ENCODE results near the gene TRAPPC5.

Gene TRAPPC5

GRCh38 chr19:7645656-7646425, 34.8 kb upstream of the TRAPPC5 start:
- no peaks in the 10 kb centered on the region for H3K79me2 ChIP-seq

DNA sequence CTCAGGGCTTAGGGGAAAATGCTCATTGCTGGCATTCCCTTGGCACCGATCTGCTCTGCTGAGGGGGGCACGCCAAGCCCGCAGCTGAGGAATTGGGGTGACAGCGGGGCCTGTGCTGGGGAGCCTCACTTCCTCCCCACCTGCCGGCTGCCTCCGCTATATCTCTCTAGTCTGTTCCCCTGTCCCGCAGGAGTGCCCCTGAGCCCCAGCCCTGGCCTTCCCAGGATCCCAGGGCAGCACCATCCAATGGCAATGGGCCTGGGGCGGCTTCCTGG, 34.3 kb upstream of the TRAPPC5 start:
- H2AFZ ChIP-seq, result no peak overlapping the region

More at GRCh38 chr19:7645656-7646425, 34.8 kb upstream of the TRAPPC5 start:
- Histone ChIP-seq H2AFZ (no peak overlapping the region), H3K4me3 (ENCODE audit: low read depth, low read length) (no peak overlapping the region), H3K9ac (no peak overlapping the region), H3K4me1 (no peaks in the 10 kb centered on the region), H3K4me2 (ENCODE audit: low read length) (no peak overlapping the region), H3K36me3 (ENCODE audit: control insufficient read depth, insufficient read depth, low read length) (no peaks in the 10 kb centered on the region), H3K27me3 (ENCODE audit: control insufficient read depth, insufficient read depth, low read length) (no peaks in the 10 kb centered on the region), H3K27ac (no peak overlapping the region), H3K9me3 (ENCODE audit: control insufficient read depth, low read length) (no peaks in the 10 kb centered on the region)
- TF ChIP-seq, protein P1, sequence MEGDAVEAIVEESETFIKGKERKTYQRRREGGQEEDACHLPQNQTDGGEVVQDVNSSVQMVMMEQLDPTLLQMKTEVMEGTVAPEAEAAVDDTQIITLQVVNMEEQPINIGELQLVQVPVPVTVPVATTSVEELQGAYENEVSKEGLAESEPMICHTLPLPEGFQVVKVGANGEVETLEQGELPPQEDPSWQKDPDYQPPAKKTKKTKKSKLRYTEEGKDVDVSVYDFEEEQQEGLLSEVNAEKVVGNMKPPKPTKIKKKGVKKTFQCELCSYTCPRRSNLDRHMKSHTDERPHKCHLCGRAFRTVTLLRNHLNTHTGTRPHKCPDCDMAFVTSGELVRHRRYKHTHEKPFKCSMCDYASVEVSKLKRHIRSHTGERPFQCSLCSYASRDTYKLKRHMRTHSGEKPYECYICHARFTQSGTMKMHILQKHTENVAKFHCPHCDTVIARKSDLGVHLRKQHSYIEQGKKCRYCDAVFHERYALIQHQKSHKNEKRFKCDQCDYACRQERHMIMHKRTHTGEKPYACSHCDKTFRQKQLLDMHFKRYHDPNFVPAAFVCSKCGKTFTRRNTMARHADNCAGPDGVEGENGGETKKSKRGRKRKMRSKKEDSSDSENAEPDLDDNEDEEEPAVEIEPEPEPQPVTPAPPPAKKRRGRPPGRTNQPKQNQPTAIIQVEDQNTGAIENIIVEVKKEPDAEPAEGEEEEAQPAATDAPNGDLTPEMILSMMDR (IDR thresholded peaks at IDR 0.05), result no peak

DNA sequence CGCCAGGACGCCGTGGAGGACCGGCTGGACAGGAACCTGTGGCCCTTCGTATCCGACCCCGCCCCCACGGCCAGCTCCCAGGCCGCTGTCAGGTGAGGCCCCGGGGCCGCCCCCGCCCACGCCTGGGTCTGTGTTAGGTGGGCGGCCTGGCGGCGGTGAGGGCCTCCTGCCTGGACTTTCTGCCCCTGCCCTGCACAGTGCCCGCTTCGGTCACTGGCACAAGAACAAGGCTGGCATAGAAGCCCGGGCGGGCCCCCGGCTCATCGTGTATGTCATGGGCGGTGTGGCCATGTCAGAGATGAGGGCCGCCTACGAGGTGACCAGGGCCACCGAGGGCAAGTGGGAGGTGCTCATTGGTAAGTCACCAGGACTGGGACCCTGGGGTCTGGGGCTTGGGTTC, 33.5 kb upstream of the TRAPPC5 start:
- H3K9ac ChIP-seq, result no peak overlapping the region
- no peak overlapping the region for H3K4me2 ChIP-seq (ENCODE audit: low read length)
- H2AFZ ChIP-seq, result no peak overlapping the region
- H3K4me3 ChIP-seq (ENCODE audit: low read depth, low read length), result no peak overlapping the region
- TF ChIP-seq, protein P1 (IDR thresholded peaks at IDR 0.05), result no peak
- H3K9me3 ChIP-seq (ENCODE audit: control insufficient read depth, low read length), result no peaks in the 10 kb centered on the region
- H3K79me2 ChIP-seq, result no peaks in the 10 kb centered on the region
- no peaks in the 10 kb centered on the region for H3K4me1 ChIP-seq
- no peaks in the 10 kb centered on the region for H3K27me3 ChIP-seq (ENCODE audit: control insufficient read depth, insufficient read depth, low read length)
- no peaks in the 10 kb centered on the region for H3K36me3 ChIP-seq (ENCODE audit: control insufficient read depth, insufficient read depth, low read length)
- no peak overlapping the region for H3K27ac ChIP-seq

More for the DNA sequence above, 34.3 kb upstream of the TRAPPC5 start:
- H3K27me3 ChIP-seq (ENCODE audit: control insufficient read depth, insufficient read depth, low read length), result no peaks in the 10 kb centered on the region
- H3K27ac ChIP-seq, result no peak overlapping the region
- H3K9me3 ChIP-seq (ENCODE audit: control insufficient read depth, low read length), result no peaks in the 10 kb centered on the region
- H3K36me3 ChIP-seq (ENCODE audit: control insufficient read depth, insufficient read depth, low read length), result no peaks in the 10 kb centered on the region
- H3K4me3 ChIP-seq (ENCODE audit: low read depth, low read length), result no peak overlapping the region
- TF ChIP-seq, protein P1 (IDR thresholded peaks at IDR 0.05), result no peak
- no peak overlapping the region for H3K4me2 ChIP-seq (ENCODE audit: low read length)
- no peaks in the 10 kb centered on the region for H3K79me2 ChIP-seq
- no peaks in the 10 kb centered on the region for H3K4me1 ChIP-seq
- H3K9ac ChIP-seq, result no peak overlapping the region

DNA sequence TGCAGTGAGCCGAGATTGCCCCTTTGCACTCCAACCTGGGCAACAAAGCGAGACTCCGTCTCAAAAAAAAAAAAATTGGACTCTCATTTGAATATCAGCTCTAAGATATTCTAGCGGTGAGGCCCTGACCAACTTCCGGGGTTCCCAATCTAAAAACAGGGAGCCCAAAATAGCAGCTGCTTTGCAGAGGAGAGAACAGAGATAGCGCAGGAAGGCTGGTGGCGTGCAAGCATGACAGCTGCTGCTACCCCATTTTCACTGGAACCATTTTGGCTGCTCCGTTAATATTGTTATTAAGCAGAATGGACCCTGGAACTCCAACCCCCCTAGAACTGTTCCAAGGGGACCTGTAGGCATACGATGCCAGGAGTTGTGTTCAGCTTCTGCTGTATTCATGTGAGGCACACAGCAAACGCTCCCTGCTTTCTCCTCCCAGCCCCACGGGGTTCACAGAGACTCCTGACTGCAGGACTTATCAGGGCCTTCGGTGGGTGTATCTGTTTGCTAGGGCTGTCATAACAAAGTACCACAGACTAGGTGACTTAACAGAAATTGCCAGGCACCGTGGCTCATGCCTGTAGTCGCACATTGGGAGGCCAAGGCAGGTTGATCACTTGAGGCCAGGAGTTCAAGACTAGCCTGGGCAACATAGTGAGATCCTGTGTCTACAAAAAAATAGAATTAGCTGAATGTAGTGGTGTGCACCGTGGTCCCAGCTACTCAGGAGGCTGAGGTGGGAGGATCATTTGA, 32.2 kb upstream of the TRAPPC5 start:
- H3K27ac ChIP-seq, result no peak overlapping the region
- no peaks in the 10 kb centered on the region for H3K36me3 ChIP-seq (ENCODE audit: control insufficient read depth, insufficient read depth, low read length)
- TF ChIP-seq, protein P1 (IDR thresholded peaks at IDR 0.05), result no peak
- H3K4me3 ChIP-seq (ENCODE audit: low read depth, low read length), result no peak overlapping the region
- H3K4me2 ChIP-seq (ENCODE audit: low read length), result no peak overlapping the region
- H3K4me1 ChIP-seq, result no peaks in the 10 kb centered on the region
- H3K27me3 ChIP-seq (ENCODE audit: control insufficient read depth, insufficient read depth, low read length), result no peaks in the 10 kb centered on the region
- no peak overlapping the region for H2AFZ ChIP-seq
- H3K79me2 ChIP-seq, result no peaks in the 10 kb centered on the region
- no peak overlapping the region for H3K9ac ChIP-seq
- no peaks in the 10 kb centered on the region for H3K9me3 ChIP-seq (ENCODE audit: control insufficient read depth, low read length)
